ENCODE measurements around the gene CSAD.

DNA sequence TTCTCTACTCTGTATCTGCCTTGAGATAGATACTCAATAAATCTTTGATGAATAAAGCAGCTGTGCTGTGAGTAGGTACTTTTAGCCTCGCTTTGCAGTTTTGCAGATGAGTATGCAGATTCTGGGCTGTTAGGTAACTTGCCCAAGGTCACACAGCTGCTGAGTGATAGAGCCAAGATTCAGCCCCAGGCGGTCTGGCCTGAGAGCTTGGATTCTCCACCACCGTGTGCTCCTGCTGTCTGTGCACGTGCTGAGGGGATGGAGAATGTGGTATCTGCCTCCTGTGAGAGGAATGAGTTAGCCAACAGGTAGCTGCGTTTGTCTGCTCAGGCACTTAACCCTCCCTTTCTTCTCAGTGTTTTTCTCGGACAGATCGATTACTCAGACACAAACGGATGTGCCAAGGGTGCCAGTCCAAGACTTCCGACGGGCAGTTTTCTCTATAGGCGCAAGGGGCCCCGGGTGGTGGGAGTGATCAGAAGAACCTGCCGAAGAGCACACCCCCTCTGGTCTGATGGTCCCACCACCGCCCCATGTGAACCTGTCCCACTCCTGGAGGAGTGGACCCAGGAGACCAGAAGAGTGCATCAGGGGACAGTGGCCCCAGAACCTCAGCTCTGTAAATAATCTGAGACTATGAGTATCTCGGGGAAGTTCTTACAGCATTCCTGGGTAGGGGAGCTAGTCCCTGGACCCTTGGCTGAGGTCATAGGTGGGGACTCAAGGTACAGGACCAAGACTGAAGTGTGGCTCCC, 6.6 kb upstream of the CSAD start:
- TF ChIP-seq, protein P1, sequence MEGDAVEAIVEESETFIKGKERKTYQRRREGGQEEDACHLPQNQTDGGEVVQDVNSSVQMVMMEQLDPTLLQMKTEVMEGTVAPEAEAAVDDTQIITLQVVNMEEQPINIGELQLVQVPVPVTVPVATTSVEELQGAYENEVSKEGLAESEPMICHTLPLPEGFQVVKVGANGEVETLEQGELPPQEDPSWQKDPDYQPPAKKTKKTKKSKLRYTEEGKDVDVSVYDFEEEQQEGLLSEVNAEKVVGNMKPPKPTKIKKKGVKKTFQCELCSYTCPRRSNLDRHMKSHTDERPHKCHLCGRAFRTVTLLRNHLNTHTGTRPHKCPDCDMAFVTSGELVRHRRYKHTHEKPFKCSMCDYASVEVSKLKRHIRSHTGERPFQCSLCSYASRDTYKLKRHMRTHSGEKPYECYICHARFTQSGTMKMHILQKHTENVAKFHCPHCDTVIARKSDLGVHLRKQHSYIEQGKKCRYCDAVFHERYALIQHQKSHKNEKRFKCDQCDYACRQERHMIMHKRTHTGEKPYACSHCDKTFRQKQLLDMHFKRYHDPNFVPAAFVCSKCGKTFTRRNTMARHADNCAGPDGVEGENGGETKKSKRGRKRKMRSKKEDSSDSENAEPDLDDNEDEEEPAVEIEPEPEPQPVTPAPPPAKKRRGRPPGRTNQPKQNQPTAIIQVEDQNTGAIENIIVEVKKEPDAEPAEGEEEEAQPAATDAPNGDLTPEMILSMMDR (IDR thresholded peaks at IDR 0.05; ENCODE audit: insufficient read depth, low read length, poor library complexity, severe bottlenecking) = no peak
- no peak for TF ChIP-seq EZH2phosphoT487 (conservative IDR thresholded peaks at IDR 0.05; ENCODE audit: low read length)
